ENCODE results near the gene HSPA1A.

- TF ChIP-seq CTCF (IDR thresholded peaks at IDR 0.05; ENCODE audit: low read depth, low read length, missing input control), result no peak
- TF ChIP-seq MAX (IDR thresholded peaks at IDR 0.05), result no peak
- no peak for TF ChIP-seq FOXA1 (IDR thresholded peaks at IDR 0.05)
- TF ChIP-seq TAF1 (conservative IDR thresholded peaks at IDR 0.05), result no peak
- TF ChIP-seq RXRA (IDR thresholded peaks at IDR 0.05), result no peak
- TF ChIP-seq YY1 (IDR thresholded peaks at IDR 0.05), result no peak
- TF ChIP-seq JUND (IDR thresholded peaks at IDR 0.05), result no peak
- TF ChIP-seq RAD21 (IDR thresholded peaks at IDR 0.05), result no peak
Observed at GRCh38 chr6:31765559-31765909, 49.8 kb upstream of the HSPA1A start.
